ENCODE data around the gene PNMA8A. TPM values are rescaled to one million over a fixed set of nuclear protein-coding genes. Genes with fewer than 3 reads are reported as not detected.

PNMA8A gene
- total and polyA plus RNA-seq, 2 of the 8 experiments (the other 6 are each of a cell fraction or from before 2014, with no cell fraction given): 10.0 to 22.8 TPM

DNA sequence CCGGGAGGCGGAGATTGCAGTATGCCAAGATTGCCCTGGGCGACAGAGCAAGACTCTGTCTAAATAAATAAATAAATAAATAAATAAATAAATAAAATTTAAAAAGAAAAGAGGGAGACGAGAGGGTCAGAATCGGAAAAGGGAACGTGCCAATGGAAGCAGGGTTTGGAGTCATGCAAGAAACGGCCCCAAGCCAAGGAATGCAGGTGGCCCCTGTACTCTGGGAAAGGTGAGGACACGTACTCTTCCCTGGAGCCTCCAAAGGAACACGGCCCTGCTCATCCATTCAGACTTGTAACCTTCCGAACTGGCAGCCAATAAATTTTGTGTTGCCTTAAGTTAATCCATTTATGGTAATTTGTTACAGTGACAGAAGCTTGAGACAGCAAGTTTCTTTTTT is 22.8 kb downstream of the PNMA8A start:
- Histone ChIP-seq H3K14ac (ENCODE audit: insufficient read length) (no peak overlapping the region), H4K5ac (ENCODE audit: insufficient read length, low read depth, low read length) (no peak overlapping the region), H3K79me1 (ENCODE audit: low read depth, low read length) (no peaks in the 10 kb centered on the region), H3K79me2 (ENCODE audit: control insufficient read depth in 1 of 2, insufficient read depth in 2 of 2, low read length in 2 of 2) (no peaks in the 10 kb centered on the region), H2BK15ac (ENCODE audit: low read length) (no peak overlapping the region), H3K4ac (replicated peaks; ENCODE audit: insufficient read length, low read depth, low read length) (no peak overlapping the region), H3K23ac (ENCODE audit: insufficient read length) (no peak overlapping the region), H4K8ac (ENCODE audit: extremely low read depth, insufficient read depth, low read length) (no peak overlapping the region), H2BK20ac (ENCODE audit: low read length) (no peak overlapping the region), H3K36me3 (ENCODE audit: control insufficient read depth in 2 of 4, insufficient read depth in 4 of 4, low read length in 3 of 4) (no peaks in the 10 kb centered on the region), H3K4me1 (replicated peaks in 1 of 4; ENCODE audit: control insufficient read depth in 3 of 4, insufficient read depth in 4 of 4, low read length in 3 of 4) (no peaks in the 10 kb centered on the region), H2BK5ac (ENCODE audit: low read depth, low read length) (no peak overlapping the region), H3K27ac (ENCODE audit: low read depth, low read length) (no peak overlapping the region), H2BK120ac (replicated peaks; ENCODE audit: low read depth, low read length) (no peak overlapping the region), H3K9me3 (ENCODE audit: insufficient read depth in 2 of 2, low read depth in 1 of 2, low read length in 1 of 2) (no peaks in the 10 kb centered on the region), H3K9ac (replicated peaks in 1 of 4; ENCODE audit: extremely low read depth in 1 of 4, low read depth in 3 of 4, low read length in 3 of 4) (no peak overlapping the region), H3K4me2 (ENCODE audit: insufficient read depth in 1 of 2, low read depth in 2 of 2, low read length in 2 of 2) (no peak overlapping the region), H2AK5ac (ENCODE audit: low read depth, low read length) (no peak overlapping the region), H3K18ac (ENCODE audit: extremely low read depth, low read length) (no peak overlapping the region; the same call in 1 of the 2 replicates), H2AFZ (ENCODE audit: low read length) (no peak overlapping the region), H3K27me3 (replicated peaks in 1 of 4; ENCODE audit: control insufficient read depth in 3 of 4, extremely low read depth in 1 of 4, insufficient read depth in 3 of 4, low read length in 3 of 4) (no peaks in the 10 kb centered on the region), H2BK12ac (ENCODE audit: low read depth, low read length) (no peak overlapping the region), H4K20me1 (replicated peaks in 1 of 2; ENCODE audit: control insufficient read depth in 1 of 2, insufficient read depth in 2 of 2, low read length in 2 of 2) (no peaks in the 10 kb centered on the region), H3K56ac (replicated peaks; ENCODE audit: insufficient read length, low read depth, low read length) (no peak overlapping the region), H4K91ac (replicated peaks; ENCODE audit: insufficient read length, low read length) (no peak overlapping the region), H3K4me3 (ENCODE audit: extremely low read depth in 1 of 4, insufficient read depth in 2 of 4, low read depth in 3 of 4, low read length in 4 of 4) (no peak overlapping the region), H3K23me2 (ENCODE audit: low read depth, low read length) (no peaks in the 10 kb centered on the region)
- FAIRE-seq (no peak), DNase-seq (ENCODE audit: low read depth in 1 of 2, low spot score in 2 of 2) (no peak)
- TF ChIP-seq MAFK (IDR thresholded peaks at IDR 0.05; ENCODE audit: low read depth, low read length) (no peak), NRF1 (IDR thresholded peaks at IDR 0.05; ENCODE audit: low read depth, low read length) (no peak), EZH2 (IDR thresholded peaks at IDR 0.05; ENCODE audit: low read depth, low read length, severe bottlenecking) (no peak), TAF7 (optimal IDR thresholded peaks at IDR 0.05; ENCODE audit: borderline replicate concordance, low read depth, low read length) (no peak), POLR2A (IDR thresholded peaks at IDR 0.05; ENCODE audit: control extremely low read depth in 1 of 2, low read depth in 2 of 2, low read length in 2 of 2) (no peak), CBX5 (IDR thresholded peaks at IDR 0.05; ENCODE audit: low read depth, low read length) (no peak)
- ChIA-PET POLR2A (ENCODE audit: partially characterized antibody) (interaction anchor here (1.6 kb wide), 1 partner anchor 9 kb away, joined by 3 read pairs; no protein-coding TSS in a partner anchor), CTCF (ENCODE audit: partially characterized antibody) (interaction anchor here (1.0 to 5.5 kb wide), 4 partner anchors 11 to 53 kb away, joined by 3 to 20 read pairs (median 10); no protein-coding TSS in a partner anchor)
- WGBS, 2 experiments (ENCODE audit: extremely low coverage in 1 of 2, insufficient coverage in 1 of 2, insufficient read length in 1 of 2, insufficient replicate concordance in 2 of 2, low coverage in 1 of 2, low lambda C conversion rate in 2 of 2, missing lambda C conversion rate in 1 of 2): 93% methylated on average over 10 of the region's 10 CpGs; no CpG with 5 or more reads in 1 of the 2 experiments

All from H1 (cell line).